ENCODE results near the gene INHA.

INHA gene

DNA sequence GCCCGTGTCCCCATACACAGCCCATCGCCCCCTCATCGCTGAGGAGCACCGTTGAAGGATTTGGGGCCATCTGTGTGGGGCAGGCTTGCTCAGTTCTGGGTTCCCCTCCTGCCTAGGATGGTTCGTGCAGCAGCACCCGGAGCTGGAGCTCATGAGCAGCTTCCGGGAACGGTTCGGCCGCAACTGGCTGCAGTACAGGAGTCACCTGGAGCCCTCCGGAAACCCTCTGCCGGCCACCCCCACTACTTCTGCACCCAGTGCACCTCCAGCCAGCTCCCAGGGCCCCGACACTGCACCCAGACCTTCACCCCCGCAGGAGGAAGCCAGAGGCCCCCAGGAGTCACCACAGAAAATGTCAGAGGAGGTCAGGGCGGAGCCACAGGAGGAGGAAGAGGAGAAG is 35.8 kb downstream of the INHA start:
- POLR2A ChIA-PET = no interaction called here
- CTCF ChIA-PET = interaction anchor here (1.0 to 1.5 kb wide), 2 partner anchors 15 to 47 kb away, joined by 3 to 5 read pairs; no protein-coding TSS in a partner anchor
- DNase-seq (ENCODE audit: extremely low spot score) = no peak
- no peak for TF ChIP-seq CTCF (IDR thresholded peaks at IDR 0.05; ENCODE audit: control extremely low read depth, extremely low read depth, low read depth, missing control alignments)

- TF ChIP-seq CTCF (IDR thresholded peaks at IDR 0.05; ENCODE audit: control extremely low read depth, extremely low read depth, low read depth, missing control alignments) = no peak
- POLR2A ChIA-PET = no interaction called here
- CTCF ChIA-PET = interaction anchor here (1.5 to 1.8 kb wide), 2 partner anchors 11 to 48 kb away, joined by 4 to 5 read pairs; partner anchors contain the start of gene STK11IP
- DNase-seq (ENCODE audit: extremely low spot score) = no peak
These were observed 36.4 kb downstream of the INHA start for GRCh38 chr2:219608399-219608964.

DNA sequence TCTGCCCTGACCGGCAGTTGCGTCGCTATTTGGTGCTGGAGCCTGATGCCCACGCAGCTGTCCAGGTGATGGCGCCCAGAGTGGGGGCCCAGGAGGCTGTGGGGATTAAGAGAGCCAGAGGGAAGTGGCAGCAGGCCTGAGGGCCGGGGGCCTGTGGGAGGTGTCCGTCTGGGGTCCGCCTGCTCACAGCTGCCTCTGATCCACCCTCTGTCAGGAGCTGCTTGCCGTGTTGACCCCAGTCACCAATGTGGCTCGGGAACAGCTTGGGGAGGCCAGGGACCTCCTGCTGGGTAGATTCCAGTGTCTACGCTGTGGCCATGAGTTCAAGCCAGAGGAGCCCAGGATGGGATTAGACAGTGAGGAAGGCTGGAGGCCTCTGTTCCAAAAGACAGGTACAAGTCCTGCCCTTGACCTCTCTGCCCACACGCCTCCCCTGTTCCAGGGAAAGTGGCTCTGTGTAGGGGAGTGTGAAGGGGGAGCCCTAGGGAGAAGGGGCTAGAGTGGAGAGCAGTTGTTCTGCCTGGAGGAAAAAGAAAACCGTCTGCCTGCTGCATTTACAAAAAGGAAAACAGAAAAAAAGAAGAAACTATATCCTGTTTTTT is 37.1 kb downstream of the INHA start:
- ChIA-PET POLR2A (no interaction called here), CTCF (interaction anchor here (1.8 kb wide), 1 partner anchor 12 kb away, joined by 4 read pairs; the partner anchor contains the start of gene STK11IP)
- no peak for TF ChIP-seq CTCF (IDR thresholded peaks at IDR 0.05; ENCODE audit: control extremely low read depth, extremely low read depth, low read depth, missing control alignments)

GRCh38 chr2:219611306-219611705 is 39.2 kb downstream of the INHA start:
- ChIA-PET CTCF (interaction anchor here (1.0 kb wide), 1 partner anchor 69 kb away, joined by 3 read pairs; no protein-coding TSS in a partner anchor), POLR2A (no interaction called here)
- no peak for TF ChIP-seq CTCF (IDR thresholded peaks at IDR 0.05; ENCODE audit: control extremely low read depth, extremely low read depth, low read depth, missing control alignments)
- DNase-seq (ENCODE audit: extremely low spot score) = no peak

More for the DNA sequence above, 37.1 kb downstream of the INHA start:
- DNase-seq (ENCODE audit: extremely low spot score) = no peak

- ChIA-PET POLR2A (no interaction called here), CTCF (interaction anchor here (1.2 to 1.4 kb wide), 2 partner anchors 71 to 82 kb away, joined by 3 to 4 read pairs; no protein-coding TSS in a partner anchor)
- DNase-seq (ENCODE audit: extremely low spot score) = no peak
- TF ChIP-seq CTCF (IDR thresholded peaks at IDR 0.05; ENCODE audit: control extremely low read depth, extremely low read depth, low read depth, missing control alignments) = no peak
These were observed 39.9 kb downstream of the INHA start for GRCh38 chr2:219611866-219612576.

GRCh38 chr2:219612577-219613286 is 40.6 kb downstream of the INHA start:
- no peak for TF ChIP-seq CTCF (IDR thresholded peaks at IDR 0.05; ENCODE audit: control extremely low read depth, extremely low read depth, low read depth, missing control alignments)
- POLR2A ChIA-PET = no interaction called here
- CTCF ChIA-PET = interaction anchor here (1.2 to 1.4 kb wide), 2 partner anchors 72 to 83 kb away, joined by 3 to 4 read pairs; no protein-coding TSS in a partner anchor
- no peak for DNase-seq (ENCODE audit: extremely low spot score)

Measured in GM10248 (cell line).